Renal cortical epithelial cell (primary cell): ENCODE measurements around the gene INPP4B. TPM values are rescaled to one million over a fixed set of nuclear protein-coding genes. Genes with fewer than 3 reads are reported as not detected.

Experiments used
- DNase-seq: peaks from one replicate; pipeline ENCODE4 v3.0.0-alpha.2; 2011; ENCODE audit warnings: low read depth
- total RNA-seq: library from RNA; depleted of rRNA; stranded (reverse); fragments of >200 nt; gene quantifications from 2 replicates; pipeline ENCODE4 v1.2.3, GENCODE V29; 2014

INPP4B gene
- total RNA-seq, 1 donor from 2014 or later: 16.6 TPM

GRCh38 chr4:142141224-142141623 lies 704.9 kb downstream of the INPP4B start:
- no peak for DNase-seq

GRCh38 chr4:142130666-142131065 lies 715.4 kb downstream of the INPP4B start:
- DNase-seq: peak; percentile 56

- DNase-seq: peak; percentile 9
These were observed 716.2 kb downstream of the INPP4B start for GRCh38 chr4:142129931-142130330.

- no peak for DNase-seq
These were observed 716.6 kb downstream of the INPP4B start for GRCh38 chr4:142129473-142129872.

GRCh38 chr4:142128529-142128928 lies 717.6 kb downstream of the INPP4B start:
- no peak for DNase-seq

- peak; percentile 78 for DNase-seq
These were observed 719.1 kb downstream of the INPP4B start for GRCh38 chr4:142126890-142127497.

GRCh38 chr4:142124874-142125273 lies 721.2 kb downstream of the INPP4B start:
- no peak for DNase-seq

GRCh38 chr4:142121448-142122350 lies 724.4 kb downstream of the INPP4B start:
- no peak for DNase-seq

GRCh38 chr4:142120921-142121320 lies 725.2 kb downstream of the INPP4B start:
- no peak for DNase-seq

GRCh38 chr4:142112451-142112850 lies 733.6 kb downstream of the INPP4B start:
- peak; percentile 45 for DNase-seq

- DNase-seq: no peak
These were observed 736.0 kb downstream of the INPP4B start for GRCh38 chr4:142110136-142110535.

GRCh38 chr4:142104041-142104440 lies 742.1 kb downstream of the INPP4B start:
- no peak for DNase-seq

GRCh38 chr4:142101401-142101800 lies 744.7 kb downstream of the INPP4B start:
- DNase-seq: no peak

GRCh38 chr4:142100941-142101340 lies 745.2 kb downstream of the INPP4B start:
- no peak for DNase-seq

GRCh38 chr4:142098900-142099545 lies 747.1 kb downstream of the INPP4B start:
- peak; percentile 54 for DNase-seq

- no peak for DNase-seq
These were observed 747.7 kb downstream of the INPP4B start for GRCh38 chr4:142098380-142098779.

GRCh38 chr4:142097015-142097414 lies 749.1 kb downstream of the INPP4B start:
- DNase-seq: no peak

- DNase-seq: peak; percentile 99
These were observed 750.1 kb downstream of the INPP4B start for GRCh38 chr4:142095886-142096605.

GRCh38 chr4:142092941-142093340 lies 753.2 kb downstream of the INPP4B start:
- peak; percentile 34 for DNase-seq

GRCh38 chr4:142091691-142092182 lies 754.4 kb downstream of the INPP4B start:
- peak; percentile 100 for DNase-seq

GRCh38 chr4:142091085-142091513 lies 755.0 kb downstream of the INPP4B start:
- peak; percentile 99 for DNase-seq

- DNase-seq: peak; percentile 49
These were observed 757.2 kb downstream of the INPP4B start for GRCh38 chr4:142088906-142089305.
